ENCODE data around the gene CADPS.

DNA sequence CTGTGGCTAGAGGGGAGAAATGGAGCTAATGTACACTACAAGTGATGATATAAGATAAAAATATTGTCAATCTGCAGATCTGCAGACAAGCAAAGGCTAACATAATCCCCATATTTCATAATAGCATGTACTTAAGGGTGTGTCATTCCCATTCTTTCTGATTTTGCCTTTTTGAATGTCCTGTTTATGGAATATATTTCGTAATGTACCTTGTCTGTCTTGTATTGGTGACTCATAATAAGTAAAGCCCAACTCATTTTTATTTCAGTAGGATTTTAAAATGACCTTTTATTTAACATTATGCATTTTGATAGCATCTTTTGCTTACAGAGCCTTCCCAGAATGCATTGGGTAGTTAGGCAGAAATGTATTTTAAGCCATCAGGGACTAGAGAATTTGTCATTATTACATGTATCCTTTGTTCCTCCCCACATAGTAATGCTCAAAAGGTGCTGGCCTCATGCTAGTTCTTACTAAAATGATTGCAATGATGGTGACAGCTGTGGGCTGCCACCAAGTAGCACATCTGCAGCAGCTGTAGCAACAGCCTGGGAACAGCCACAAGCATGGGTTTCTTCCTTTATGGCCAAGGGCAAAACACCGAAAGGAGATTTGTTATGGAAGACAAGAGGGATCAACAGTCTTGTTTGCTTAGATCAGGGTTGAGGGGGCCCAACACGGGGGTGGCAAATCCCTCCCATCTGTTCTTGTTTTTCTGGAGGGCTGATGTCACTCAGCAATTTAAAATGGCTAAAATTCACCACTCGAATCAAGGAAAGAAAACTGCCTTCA lies 188.5 kb downstream of the CADPS start:
- TF ChIP-seq, protein P1, sequence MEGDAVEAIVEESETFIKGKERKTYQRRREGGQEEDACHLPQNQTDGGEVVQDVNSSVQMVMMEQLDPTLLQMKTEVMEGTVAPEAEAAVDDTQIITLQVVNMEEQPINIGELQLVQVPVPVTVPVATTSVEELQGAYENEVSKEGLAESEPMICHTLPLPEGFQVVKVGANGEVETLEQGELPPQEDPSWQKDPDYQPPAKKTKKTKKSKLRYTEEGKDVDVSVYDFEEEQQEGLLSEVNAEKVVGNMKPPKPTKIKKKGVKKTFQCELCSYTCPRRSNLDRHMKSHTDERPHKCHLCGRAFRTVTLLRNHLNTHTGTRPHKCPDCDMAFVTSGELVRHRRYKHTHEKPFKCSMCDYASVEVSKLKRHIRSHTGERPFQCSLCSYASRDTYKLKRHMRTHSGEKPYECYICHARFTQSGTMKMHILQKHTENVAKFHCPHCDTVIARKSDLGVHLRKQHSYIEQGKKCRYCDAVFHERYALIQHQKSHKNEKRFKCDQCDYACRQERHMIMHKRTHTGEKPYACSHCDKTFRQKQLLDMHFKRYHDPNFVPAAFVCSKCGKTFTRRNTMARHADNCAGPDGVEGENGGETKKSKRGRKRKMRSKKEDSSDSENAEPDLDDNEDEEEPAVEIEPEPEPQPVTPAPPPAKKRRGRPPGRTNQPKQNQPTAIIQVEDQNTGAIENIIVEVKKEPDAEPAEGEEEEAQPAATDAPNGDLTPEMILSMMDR (conservative IDR thresholded peaks at IDR 0.05; ENCODE audit: low read depth, low read length): no peak
- TF ChIP-seq EZH2 (IDR thresholded peaks at IDR 0.05; ENCODE audit: borderline replicate concordance, low read depth, low read length, poor library complexity, severe bottlenecking): no peak

Data from A673 (cell line).